GM18507 (cell line): Measurements from ENCODE around the gene IFNAR1.
"Not testable (repeated sequence)": the region's sequence is repeated elsewhere in the genome, so short reads cannot be mapped to it uniquely, and the experiment has no call there.

Experiments
- DNase-seq: peaks from one replicate; pipeline ENCODE4 v3.0.0; 2011; ENCODE audit warnings: low read depth; ENCODE audit not compliant: insufficient read length; ENCODE audit errors: extremely low spot score
- FAIRE-seq: peaks from 2 replicates; lab custom pipeline; 2011; peaks lifted over from hg19 to GRCh38; lab: Jason Lieb, UNC

The IFNAR1 gene

GRCh38 chr21:33370305-33370704 is 45.5 kb downstream of the IFNAR1 start:
- DNase-seq (no peak), FAIRE-seq (no peak)

- FAIRE-seq (no peak), DNase-seq (no peak)
Measured at GRCh38 chr21:33371366-33371765, 46.6 kb downstream of the IFNAR1 start.

DNA sequence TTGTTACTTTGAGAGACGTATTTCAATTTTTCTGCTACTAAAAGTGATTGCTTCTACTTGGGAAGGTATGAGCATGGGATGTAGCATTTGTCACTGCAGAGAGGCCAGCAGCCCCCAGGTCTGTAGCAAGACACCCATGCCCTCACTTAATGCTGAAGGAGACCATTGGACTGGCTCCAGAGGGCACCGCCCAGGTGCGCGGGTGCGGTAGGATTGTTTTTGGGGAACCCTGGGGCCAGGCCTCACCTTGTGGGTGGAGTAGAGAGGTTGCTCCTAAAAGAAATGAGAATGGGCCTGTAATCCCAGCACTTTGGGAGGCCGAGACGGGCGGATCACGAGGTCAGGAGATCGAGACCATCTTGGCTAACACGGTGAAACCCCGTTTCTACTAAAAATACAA is 47.8 kb downstream of the IFNAR1 start:
- DNase-seq, result no peak
- no peak for FAIRE-seq

DNA sequence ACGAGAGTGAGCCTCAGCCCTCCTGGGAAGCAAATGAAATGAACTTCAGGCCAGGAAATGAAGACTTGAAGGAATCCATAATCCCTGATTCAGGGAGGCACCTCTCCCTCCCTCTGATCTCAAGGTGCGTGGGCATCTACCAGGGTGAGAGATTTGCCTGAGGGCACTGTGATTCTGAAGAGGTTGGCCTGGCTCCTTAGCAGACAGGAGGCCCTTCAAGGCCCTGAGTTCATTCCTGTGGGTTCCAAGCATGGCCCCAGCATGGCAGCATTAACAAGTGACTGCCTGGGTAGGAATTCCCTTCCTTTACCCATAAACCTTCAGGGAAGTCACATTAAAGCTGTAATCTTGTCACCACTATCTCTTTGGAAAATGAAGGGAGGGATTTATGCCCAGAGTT is 48.7 kb downstream of the IFNAR1 start:
- DNase-seq (no peak), FAIRE-seq (no peak)

DNA sequence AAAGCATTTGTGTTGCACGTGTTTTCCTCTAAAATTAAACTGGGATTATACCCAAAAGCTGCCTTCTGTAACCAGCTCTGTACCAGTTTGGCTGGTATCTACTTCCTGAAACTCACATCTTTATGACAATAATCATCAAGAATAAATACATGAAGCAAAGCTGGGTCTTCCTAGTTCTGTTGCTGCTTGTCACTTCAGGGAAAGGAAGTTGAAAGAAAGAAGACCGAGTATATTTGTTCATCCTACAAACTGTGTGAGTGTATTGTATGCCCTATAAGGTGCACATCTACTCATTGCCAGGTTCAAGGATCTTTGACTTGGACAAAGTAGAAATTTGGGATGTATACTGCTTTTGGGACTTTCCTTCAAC is 49.3 kb downstream of the IFNAR1 start:
- FAIRE-seq, result peak; percentile 29

DNA sequence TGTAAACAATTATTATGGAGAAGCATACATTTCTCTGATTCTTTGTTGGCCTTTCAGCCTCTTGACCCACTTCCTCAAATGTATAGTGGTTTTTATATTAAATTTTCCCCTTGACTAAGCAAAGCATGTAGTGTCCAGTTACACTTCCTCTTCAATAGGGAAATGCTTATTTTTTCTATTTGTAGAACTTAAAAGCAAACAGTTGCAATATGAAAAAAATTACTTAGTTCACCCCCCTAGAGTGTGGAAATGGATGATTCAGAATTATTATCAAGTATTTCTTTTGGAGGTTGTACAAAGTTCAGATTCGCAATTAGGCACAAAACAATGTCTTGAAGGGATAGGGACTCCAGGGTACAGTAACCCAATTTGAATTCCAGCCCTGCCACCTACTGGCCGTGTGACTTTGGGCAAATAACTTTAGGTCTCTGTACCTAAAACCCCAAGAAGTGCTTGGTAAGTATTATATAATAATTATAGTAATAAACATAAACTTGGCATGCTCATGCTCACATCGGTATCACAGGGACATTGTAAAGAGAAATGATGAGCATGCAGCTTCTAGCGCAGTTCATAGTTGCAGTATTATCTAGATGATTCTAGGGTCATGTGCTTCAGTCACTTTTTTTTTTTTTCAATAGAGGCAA is 49.8 kb downstream of the IFNAR1 start:
- FAIRE-seq, result peak; percentile 77
- no peak for DNase-seq

More for the DNA sequence above, 49.3 kb downstream of the IFNAR1 start:
- DNase-seq, result no peak

DNA sequence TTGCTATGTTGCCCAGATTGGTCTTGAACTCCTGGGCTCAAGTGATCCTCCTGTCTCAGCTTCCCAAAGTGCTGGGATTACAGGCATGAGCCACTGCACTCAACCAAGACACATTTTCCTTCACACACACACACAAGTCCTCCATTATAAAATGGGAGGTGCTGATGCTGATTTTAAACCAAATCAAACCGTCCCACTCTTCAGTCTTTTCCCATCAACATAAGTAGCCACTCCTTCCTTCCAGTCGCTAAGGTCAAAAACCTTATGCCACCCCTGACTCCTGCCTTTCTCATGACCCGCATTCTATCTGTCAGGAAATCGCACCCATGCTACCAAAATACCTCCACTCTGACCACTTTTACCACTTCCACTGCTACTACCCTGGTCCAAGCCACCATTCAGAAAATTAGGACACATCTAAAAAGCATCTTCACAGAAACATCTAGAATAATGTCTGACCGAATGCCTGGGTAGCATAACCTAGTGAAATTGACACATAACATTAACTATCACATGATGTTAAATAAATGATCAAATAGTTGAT is 50.4 kb downstream of the IFNAR1 start:
- no peak for DNase-seq
- no peak for FAIRE-seq

DNA sequence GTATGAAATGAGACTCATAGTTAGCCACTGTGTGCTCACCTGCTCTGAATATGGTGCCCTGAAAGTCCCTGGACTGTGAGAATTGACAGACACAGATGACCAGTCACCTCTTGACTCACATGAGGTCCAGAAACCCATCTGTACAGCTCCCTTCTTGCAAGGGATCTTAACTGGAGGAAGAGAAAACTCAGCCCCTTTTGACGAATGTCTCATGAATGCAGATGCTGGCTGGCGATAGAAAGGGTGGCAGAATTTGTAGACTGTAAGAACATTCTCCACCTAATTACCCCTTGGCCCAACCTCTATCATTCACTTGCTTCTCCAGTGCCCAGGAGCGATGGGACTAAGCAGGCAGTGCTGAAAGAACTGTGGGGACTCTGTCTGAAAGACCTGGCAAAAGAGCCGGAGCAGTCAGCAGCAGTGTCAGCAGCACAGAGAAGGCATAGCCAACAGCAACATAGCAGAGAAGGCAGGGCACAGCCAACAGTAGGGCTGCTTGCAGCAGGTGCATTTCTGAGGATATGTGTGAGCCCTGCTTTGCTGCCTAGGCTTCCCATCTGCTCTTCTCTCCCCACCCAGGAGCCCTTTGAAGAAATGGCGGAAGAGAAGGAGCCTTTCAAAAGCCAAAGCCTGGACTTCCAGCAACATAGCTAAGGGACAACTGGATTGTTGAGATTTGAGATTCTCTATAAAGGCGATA is 52.6 kb downstream of the IFNAR1 start:
- DNase-seq, result no peak
- FAIRE-seq, result no peak

DNA sequence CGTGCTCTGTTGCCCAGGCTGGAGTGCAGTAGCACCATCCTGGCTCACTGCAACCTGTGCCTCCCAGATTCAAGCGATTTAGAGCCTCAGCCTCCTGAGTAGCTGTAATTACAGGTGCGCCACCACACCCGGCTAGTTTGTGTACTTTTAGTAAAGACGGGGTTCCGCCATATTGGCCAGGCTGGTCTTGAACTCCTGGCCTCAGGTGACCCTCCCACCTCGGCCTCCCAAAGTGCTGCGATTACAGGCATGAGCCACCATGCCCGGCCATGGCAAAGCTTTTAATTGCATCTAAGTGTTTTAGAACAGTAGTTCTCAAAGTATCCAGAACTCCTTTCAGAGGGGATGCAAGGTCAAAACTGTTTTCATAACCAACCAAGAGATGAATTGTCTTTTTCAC is 53.3 kb downstream of the IFNAR1 start:
- DNase-seq (no peak), FAIRE-seq (no peak)

DNA sequence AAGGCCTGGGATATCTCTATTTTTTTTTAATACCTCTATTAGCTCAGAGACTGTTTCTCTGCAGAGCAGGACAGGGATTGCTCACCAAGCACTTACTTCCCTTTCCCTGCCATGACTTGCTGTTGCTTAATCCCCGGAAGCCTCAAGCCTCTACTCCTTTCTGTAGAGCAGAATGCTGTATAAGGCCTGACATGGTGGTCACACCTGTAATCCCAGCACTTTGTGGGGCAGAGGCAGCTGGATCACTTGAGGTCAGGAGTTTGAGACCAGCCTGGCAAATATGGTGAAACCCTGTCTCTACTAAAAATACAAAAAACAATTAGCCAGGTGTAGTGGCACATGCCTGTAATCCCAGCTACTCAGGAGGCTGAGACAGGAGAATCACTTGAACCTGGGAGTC is 55.2 kb downstream of the IFNAR1 start:
- not testable (repeated sequence) for FAIRE-seq, DNase-seq

GRCh38 chr21:33380483-33380998 is 55.8 kb downstream of the IFNAR1 start:
- DNase-seq, result no peak
- FAIRE-seq, result peak; percentile 93

DNA sequence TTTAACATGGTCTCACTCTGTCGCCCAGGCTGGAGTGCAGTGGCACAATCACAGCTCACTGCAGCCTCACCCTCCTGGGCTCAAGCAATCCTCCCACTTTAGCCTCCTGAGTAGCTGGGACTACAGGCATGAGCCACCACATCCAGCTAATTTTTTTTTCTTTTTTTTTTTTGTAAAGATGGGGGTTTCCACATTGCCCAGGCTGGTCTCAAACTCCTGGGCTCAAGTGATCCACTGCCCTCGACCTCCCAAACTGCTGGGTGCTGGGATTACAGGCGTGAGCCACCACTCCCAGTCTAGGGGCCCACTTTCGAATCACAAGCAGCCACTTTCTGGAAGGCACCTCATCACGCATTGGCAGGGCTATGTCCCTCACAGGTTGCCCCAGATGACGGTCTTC is 56.6 kb downstream of the IFNAR1 start:
- not testable (repeated sequence) for FAIRE-seq, DNase-seq

DNA sequence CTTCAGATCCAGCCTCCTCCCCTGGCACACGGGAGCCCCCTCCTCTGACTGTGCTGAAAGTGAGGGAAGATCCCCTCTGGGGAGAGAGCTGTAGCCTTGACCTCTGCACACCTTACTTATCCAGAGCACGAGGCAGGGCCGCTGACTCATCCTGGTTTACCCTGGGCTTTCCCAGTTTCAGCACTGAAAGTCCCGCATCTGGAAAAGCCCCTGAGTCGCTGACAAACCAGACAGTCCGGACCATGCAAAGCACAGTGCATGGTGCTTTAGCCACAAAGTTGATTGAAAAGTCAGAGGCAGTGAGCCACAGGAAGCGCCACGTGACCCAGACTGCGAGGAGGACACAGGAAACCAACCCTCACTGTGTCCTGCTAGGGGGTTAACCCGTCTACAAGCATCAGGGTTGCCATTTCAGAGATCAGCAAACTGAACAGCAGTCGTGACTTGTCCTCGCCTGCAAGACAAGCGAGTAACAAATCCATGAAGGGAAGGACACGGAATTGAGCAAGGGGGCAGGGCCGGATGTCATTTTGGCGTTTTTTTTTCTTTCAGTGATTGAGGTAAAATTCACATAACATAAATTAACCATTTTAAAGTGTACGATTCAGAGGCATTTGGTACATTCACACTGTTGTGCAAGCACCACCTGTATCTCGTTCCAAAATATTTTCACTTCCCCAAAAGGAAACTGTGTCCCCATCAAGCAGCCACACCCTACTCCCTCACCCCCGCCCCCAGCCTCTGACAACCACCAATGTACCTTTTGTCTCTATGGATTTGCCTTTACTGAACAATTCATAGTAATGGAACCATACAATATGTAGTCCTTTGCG is 58.5 kb downstream of the IFNAR1 start:
- no peak for DNase-seq
- FAIRE-seq, result peak; percentile 97

GRCh38 chr21:33384841-33385331 is 60.1 kb downstream of the IFNAR1 start:
- FAIRE-seq, result peak; percentile 77

DNA sequence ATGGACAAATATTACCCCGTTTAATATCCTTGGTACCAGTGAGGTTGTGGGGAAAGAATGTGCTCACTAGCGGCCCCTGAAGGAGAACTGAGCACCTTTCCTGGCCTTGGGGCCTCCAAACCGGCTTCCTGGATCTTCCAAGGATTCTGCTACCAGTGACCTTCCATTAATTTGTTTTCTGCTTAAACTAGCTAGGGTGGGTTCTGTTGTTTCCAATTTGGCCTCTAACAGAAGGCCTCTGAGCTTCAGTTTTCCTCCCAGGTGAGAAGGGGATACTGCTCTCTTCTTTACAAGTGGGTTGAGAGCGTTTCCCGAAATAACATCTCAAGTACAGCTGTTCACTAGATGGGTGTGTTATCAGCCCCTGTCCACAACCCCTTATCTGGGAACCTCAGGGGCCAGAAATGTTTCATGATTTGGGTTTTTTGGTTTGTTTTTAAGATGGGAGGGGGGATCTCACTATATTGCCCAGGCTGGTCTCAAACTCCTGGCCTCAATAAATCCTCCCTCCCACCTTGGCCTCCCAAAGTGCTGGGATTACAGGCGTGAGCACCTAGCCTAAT is 61.5 kb downstream of the IFNAR1 start:
- DNase-seq (no peak), FAIRE-seq (no peak)

More at GRCh38 chr21:33384841-33385331, 60.1 kb downstream of the IFNAR1 start:
- no peak for DNase-seq

- no peak for FAIRE-seq
- no peak for DNase-seq
Measured at GRCh38 chr21:33387294-33387693, 62.5 kb downstream of the IFNAR1 start.

DNA sequence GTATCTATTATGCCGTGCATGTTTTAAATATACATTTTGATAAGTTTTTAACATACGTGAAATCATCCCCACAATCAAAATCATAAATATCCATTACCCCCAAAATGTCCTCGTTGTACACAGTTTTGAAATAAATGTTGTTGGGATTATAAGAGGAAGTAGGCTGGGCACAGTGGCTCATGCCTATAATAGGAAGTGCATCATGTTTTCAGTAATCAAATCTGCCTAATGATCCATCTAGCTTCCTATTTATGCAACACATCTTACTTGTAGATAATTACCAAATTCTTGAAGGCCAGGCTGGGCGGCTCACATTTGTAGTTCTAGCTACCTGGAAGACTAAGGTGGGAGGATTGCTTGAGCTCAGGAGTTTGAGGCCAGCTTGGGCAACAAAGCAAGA is 63.4 kb downstream of the IFNAR1 start:
- DNase-seq, result no peak
- FAIRE-seq, result no peak

GRCh38 chr21:33390479-33390878 is 65.7 kb downstream of the IFNAR1 start:
- FAIRE-seq (no peak), DNase-seq (no peak)

GRCh38 chr21:33391656-33392055 is 66.9 kb downstream of the IFNAR1 start:
- DNase-seq, result no peak
- no peak for FAIRE-seq
